HCT116 (cell line): ENCODE data around the gene XYLT2.

Experiments used
- CEBPB ChIP-seq: IDR thresholded peaks from 2 replicates; pipeline ENCODE4 v1.6.1; 2012; ENCODE audit warnings: low read depth
- CTCF ChIP-seq, 3 experiments: fragments of 200-600 bp in 1 of 3; sonication (generic) in 1 of 3; IDR thresholded peaks in 2 of 3; conservative IDR thresholded peaks in 1 of 3; 2 replicates each; pipeline ENCODE4 v1.5.1; 2012 to 2017; ENCODE audit warnings: low read depth in 2 of 3, low read length in 2 of 3, antibody characterized with exemption in 1 of 3, borderline replicate concordance in 1 of 3, control low read depth in 1 of 3, mild to moderate bottlenecking in 1 of 3, mixed read lengths in 1 of 3, mixed run types in 1 of 3, moderate library complexity in 1 of 3; ENCODE audit not compliant: insufficient read depth in 1 of 3
- EGR1 ChIP-seq: IDR thresholded peaks from 2 replicates; pipeline ENCODE4 v1.6.1; 2012; ENCODE audit warnings: low read depth
- EZH2 ChIP-seq: fragments of 200-600 bp; sonication (generic); IDR thresholded peaks from 2 replicates; pipeline ENCODE4 v1.6.1; 2017; ENCODE audit warnings: antibody characterized with exemption, mixed run types
- EZH2phosphoT487 ChIP-seq: fragments of 200-600 bp; IDR thresholded peaks from 2 replicates; pipeline ENCODE4 v1.6.1; 2018; ENCODE audit warnings: antibody characterized with exemption, borderline replicate concordance
- FOSL1 ChIP-seq: IDR thresholded peaks from 2 replicates; pipeline ENCODE4 v1.6.1; 2012; ENCODE audit warnings: low read depth
- JUND ChIP-seq: IDR thresholded peaks from 2 replicates; pipeline ENCODE4 v1.6.1; 2012
- MAX ChIP-seq: IDR thresholded peaks from 2 replicates; pipeline ENCODE4 v1.6.1; 2012
- POLR2A ChIP-seq: IDR thresholded peaks from 2 replicates; pipeline ENCODE4 v1.7.0; 2011; ENCODE audit warnings: borderline replicate concordance; ENCODE audit not compliant: insufficient read depth, insufficient read length; ENCODE audit errors: extremely low read depth
- POLR2AphosphoS5 ChIP-seq: IDR thresholded peaks from 2 replicates; pipeline ENCODE4 v1.6.1; 2011; ENCODE audit warnings: mild to moderate bottlenecking, low read depth, low read length, moderate library complexity
- YY1 ChIP-seq: IDR thresholded peaks from 2 replicates; pipeline ENCODE4 v1.6.1; 2011; ENCODE audit warnings: low read length, low read depth, moderate library complexity, mild to moderate bottlenecking; ENCODE audit not compliant: insufficient replicate concordance; ENCODE audit errors: extremely low read depth
- ZNF274 ChIP-seq: fragments of 200-500 bp; sonication (Bioruptor generic); IDR thresholded peaks from 2 replicates; pipeline ENCODE4 v1.6.1; 2014; ENCODE audit warnings: mild to moderate bottlenecking, low read depth, low read length, inconsistent platforms

- no peak for TF ChIP-seq POLR2A
- TF ChIP-seq EZH2, result no peak
- TF ChIP-seq CTCF (IDR thresholded peaks at IDR 0.05 in 2 of 3, conservative IDR thresholded peaks at IDR 0.05 in 1 of 3; ENCODE audit: borderline replicate concordance in 1 of 3, insufficient read depth in 1 of 3, low read depth in 2 of 3, low read length in 2 of 3), result no peak
- no peak for TF ChIP-seq POLR2AphosphoS5
- no peak for TF ChIP-seq FOSL1
- no peak for TF ChIP-seq JUND
- TF ChIP-seq CEBPB, result no peak
- TF ChIP-seq EGR1, result no peak
- TF ChIP-seq YY1, result no peak
- no peak for TF ChIP-seq MAX
- no peak for TF ChIP-seq EZH2phosphoT487
- TF ChIP-seq ZNF274, result no peak
These were observed 42.9 kb upstream of the XYLT2 start for GRCh38 chr17:50303051-50303450.
